Stomach (tissue), 9 donors: Measurements from ENCODE around the gene GLRA2. TPM values are rescaled to one million over a fixed set of nuclear protein-coding genes. Genes with fewer than 3 reads are reported as not detected.
A peak's percentile ranks its signal among the peaks of the same experiment; 100 is the strongest.

Experiments used
- DNase-seq, 2 donors: peaks; one replicate each; pipeline versions ENCODE4 v3.0.0 to v3.0.0-alpha.2; 2013 to 2019
- H3K27ac ChIP-seq, 5 donors: fragments of 200-600 bp in 4 of 5; sonication (generic) in 4 of 5; one replicate each; pipeline ENCODE4 v1.5.1; 2013 to 2019; ENCODE audit warnings: mild to moderate bottlenecking in 1 of 5, moderate library complexity in 1 of 5
- H3K27me3 ChIP-seq, 3 donors: fragments of 200-600 bp; sonication (generic); one replicate each; pipeline ENCODE4 v1.5.1; 2017 to 2019; ENCODE audit warnings: mixed run types in 1 of 3
- H3K36me3 ChIP-seq, 4 donors: fragments of 200-600 bp; sonication (generic); 1 replicate in 3 of 4; 2 replicates in 1 of 4; pipeline ENCODE4 v1.5.1; 2016 to 2019
- H3K4me1 ChIP-seq, 4 donors: fragments of 200-600 bp; sonication (generic); one replicate each; pipeline ENCODE4 v1.5.1; 2016 to 2019
- H3K4me3 ChIP-seq, 4 donors: fragments of 200-600 bp; sonication (generic) in 3 of 4; one replicate each; pipeline ENCODE4 v1.5.1; 2016 to 2019; ENCODE audit warnings: mild to moderate bottlenecking in 1 of 4
- H3K9me3 ChIP-seq, 4 donors: fragments of 200-600 bp; sonication (generic); one replicate each; pipeline ENCODE4 v1.5.1; 2016 to 2019
- CTCF ChIP-seq, 7 experiments: fragments of 450-650 bp in 4 of 7; fragments of 200-600 bp in 3 of 7; sonication (generic) in 3 of 7; IDR thresholded peaks; one replicate each; pipeline ENCODE4 v1.5.1; 2016 to 2019; ENCODE audit warnings: antibody characterized with exemption in 7 of 7, control low read depth in 2 of 7, mild to moderate bottlenecking in 1 of 7
- EP300 ChIP-seq: sonication (generic); formaldehyde crosslinking; IDR thresholded peaks from one replicate; pipeline ENCODE4 v1.6.1; 2017; ENCODE audit warnings: antibody characterized with exemption
- POLR2A ChIP-seq, 4 donors: fragments of 450-650 bp; IDR thresholded peaks; one replicate each; pipeline ENCODE4 v1.6.1; 2016; ENCODE audit warnings: antibody characterized with exemption in 4 of 4, control low read depth in 2 of 4, mild to moderate bottlenecking in 1 of 4, moderate library complexity in 1 of 4
- POLR2AphosphoS5 ChIP-seq, 3 donors: sonication (generic); formaldehyde crosslinking; IDR thresholded peaks; one replicate each; pipeline ENCODE4 v1.6.1; 2016; ENCODE audit warnings: antibody characterized with exemption in 3 of 3
- WGBS, 5 donors: extraction: QIAGEN DNeasy Blood & Tissue Kit in 3 of 5; methylation state at CpG; one replicate each; pipeline versions ENCODE4 v1.1.5 to v1.1.7; 2013 to 2018; 5-methylcytosine and 5-hydroxymethylcytosine counted together
- intact Hi-C: fragments of 100-400 bp; cut with DNase I; formaldehyde crosslinking; loops from one replicate; pipeline ENCODE4 v1.15.1; 2023; ENCODE audit warnings: low total_unique reads
- polyA plus RNA-seq, 3 donors: library from polyadenylated mRNA; stranded (reverse); fragments of 200-250 nt; gene quantifications; one replicate each; pipeline ENCODE4 v1.2.3, GENCODE V29; 2013
- total RNA-seq, 5 donors: library from RNA; depleted of rRNA; stranded (reverse); fragments of >200 nt; gene quantifications; one replicate each; pipeline versions ENCODE4 v1.1.0 to v1.2.3, GENCODE V29; 2014 to 2016
- donor health status: healthy with polysubstance abuse.
- donor health status: Bipolar disorder and iron deficiency.
- donor health status: healthy.

GLRA2 gene
- total and polyA plus RNA-seq, 8 donors = 2.6 TPM; not detected in 7

GRCh38 chrX:14738643-14739042 is 209.3 kb downstream of the GLRA2 start:
- intact Hi-C loops = no loop called here
- H3K36me3 ChIP-seq = no peaks in the 10 kb centered on the region
- no peaks in the 10 kb centered on the region for H3K4me1 ChIP-seq
- H3K4me3 ChIP-seq = no peak overlapping the region
- H3K9me3 ChIP-seq = no peaks in the 10 kb centered on the region
- 76 to 92% (median 83%) methylated on average over 4 of the region's 4 CpGs for WGBS, 5 donors
- TF ChIP-seq CTCF (IDR thresholded peaks at IDR 0.05) (no peak), EP300 (no peak), POLR2AphosphoS5 (IDR thresholded peaks at IDR 0.05) (no peak)
- H3K27me3 ChIP-seq = no peaks in the 10 kb centered on the region
- DNase-seq = no peak
- no peak overlapping the region for H3K27ac ChIP-seq

GRCh38 chrX:14753441-14753840 is 224.1 kb downstream of the GLRA2 start:
- WGBS, 5 donors = 76 to 96% (median 88%) methylated on average over 4 of the region's 4 CpGs
- H3K9me3 ChIP-seq = peaks cover 0 to 3% (median 0%) of the 10 kb centered on the region in 4 donors
- H3K4me1 ChIP-seq = no peaks in the 10 kb centered on the region
- no peak for TF ChIP-seq CTCF (IDR thresholded peaks at IDR 0.05)
- no peak for TF ChIP-seq POLR2AphosphoS5 (IDR thresholded peaks at IDR 0.05)
- TF ChIP-seq EP300 = no peak
- no peak for TF ChIP-seq POLR2A (IDR thresholded peaks at IDR 0.05)
- no peak overlapping the region for H3K27ac ChIP-seq
- no peaks in the 10 kb centered on the region for H3K36me3 ChIP-seq
- no peak overlapping the region for H3K4me3 ChIP-seq
- no peaks in the 10 kb centered on the region for H3K27me3 ChIP-seq
- no peak for DNase-seq
- intact Hi-C loops = no loop called here

GRCh38 chrX:14758029-14758491 is 228.7 kb downstream of the GLRA2 start:
- intact Hi-C loops = no loop called here

GRCh38 chrX:14775416-14775815 is 246.1 kb downstream of the GLRA2 start:
- H3K27me3 ChIP-seq = no peaks in the 10 kb centered on the region
- DNase-seq = peak in 1 of 2 donors; percentile 4
- H3K27ac ChIP-seq = no peak overlapping the region
- H3K4me1 ChIP-seq = no peaks in the 10 kb centered on the region
- TF ChIP-seq CTCF (IDR thresholded peaks at IDR 0.05) = no peak
- TF ChIP-seq POLR2A (IDR thresholded peaks at IDR 0.05) = no peak
- WGBS, 5 donors = 59 to 73% (median 64%) methylated on average over 3 of the region's 3 CpGs
- H3K9me3 ChIP-seq = peaks cover 0 to 12% (median 0%) of the 10 kb centered on the region in 4 donors
- no peak overlapping the region for H3K4me3 ChIP-seq
- intact Hi-C loops = no loop called here
- H3K36me3 ChIP-seq = no peaks in the 10 kb centered on the region

More at GRCh38 chrX:14758029-14758491, 228.7 kb downstream of the GLRA2 start:
- WGBS, 5 donors = 68 to 85% (median 75%) methylated on average over 5 to 6 of the region's 6 CpGs
- Histone ChIP-seq H3K27me3 (no peaks in the 10 kb centered on the region), H3K4me1 (no peaks in the 10 kb centered on the region), H3K27ac (no peak overlapping the region), H3K4me3 (no peak overlapping the region), H3K9me3 (peaks cover 0 to 7% (median 0%) of the 10 kb centered on the region in 4 donors), H3K36me3 (no peaks in the 10 kb centered on the region)
- no peak for TF ChIP-seq POLR2AphosphoS5 (IDR thresholded peaks at IDR 0.05)
- no peak for TF ChIP-seq EP300
- no peak for TF ChIP-seq CTCF (IDR thresholded peaks at IDR 0.05)
- TF ChIP-seq POLR2A (IDR thresholded peaks at IDR 0.05) = no peak
- no peak for DNase-seq
